Neural cell (in vitro differentiated cells): ENCODE measurements around the gene PLEKHD1.

ENCODE experiments used
- EP300 ChIP-seq: fragments of 450-650 bp; conservative IDR thresholded peaks from 2 replicates; pipeline ENCODE4 v1.6.1; 2014; ENCODE audit warnings: antibody characterized with exemption, mild to moderate bottlenecking, moderate library complexity; ENCODE audit not compliant: poor library complexity, severe bottlenecking
- EZH2 ChIP-seq: fragments of 200-600, 300-800 bp; shearing (Covaris generic), sonication (generic); IDR thresholded peaks from 2 replicates; pipeline ENCODE4 v1.6.1; 2014; ENCODE audit warnings: antibody characterized with exemption, low read length, borderline replicate concordance, mild to moderate bottlenecking; ENCODE audit not compliant: insufficient read depth, poor library complexity, severe bottlenecking
- MXI1 ChIP-seq: fragments of 450-650 bp; conservative IDR thresholded peaks from 2 replicates; pipeline ENCODE4 v1.6.1; 2014; ENCODE audit warnings: antibody characterized with exemption, mild to moderate bottlenecking; ENCODE audit not compliant: poor library complexity, severe bottlenecking
- POLR2AphosphoS5 ChIP-seq: IDR thresholded peaks from 2 replicates; pipeline ENCODE4 v1.6.1; 2012
- SMC3 ChIP-seq: fragments of 450-650 bp; conservative IDR thresholded peaks from 2 replicates; pipeline ENCODE4 v1.6.1; 2014; ENCODE audit warnings: antibody characterized with exemption, mild to moderate bottlenecking, moderate library complexity; ENCODE audit not compliant: poor library complexity
- TAF1 ChIP-seq: IDR thresholded peaks from 2 replicates; pipeline ENCODE4 v1.6.1; 2012; ENCODE audit warnings: low read depth
- TF ChIP-seq, protein P1 (sequence below): fragments of 450-650 bp; IDR thresholded peaks from 2 replicates; pipeline ENCODE4 v1.5.1; 2014; ENCODE audit warnings: antibody characterized with exemption, mild to moderate bottlenecking, moderate library complexity; ENCODE audit not compliant: poor library complexity, severe bottlenecking
- TF ChIP-seq, protein P2 (sequence below): IDR thresholded peaks from 2 replicates; pipeline ENCODE4 v1.6.1; 2012; ENCODE audit warnings: borderline replicate concordance

DNA sequence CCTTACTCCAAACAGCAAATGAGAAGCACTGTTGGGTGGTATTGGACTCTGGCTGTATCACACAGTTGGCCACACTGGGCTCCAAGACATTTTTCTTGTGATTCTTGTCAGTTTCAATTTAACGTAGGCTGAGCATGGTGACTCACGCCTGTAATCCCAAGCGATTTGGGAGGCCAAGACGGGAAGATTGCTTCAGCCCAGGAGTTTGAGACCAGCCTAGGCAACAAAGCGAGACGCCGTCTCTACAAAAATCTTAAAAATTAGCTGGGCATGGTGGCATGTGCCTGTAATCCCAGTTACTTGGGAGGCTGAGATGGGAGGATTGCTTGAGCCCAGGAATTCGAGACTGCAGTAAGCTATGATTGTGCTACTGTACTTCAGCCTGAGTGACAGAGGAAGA, 35.3 kb upstream of the PLEKHD1 start:
- no peak for TF ChIP-seq EZH2
- no peak for TF ChIP-seq POLR2AphosphoS5
- no peak for TF ChIP-seq EP300
- TF ChIP-seq, protein P1, sequence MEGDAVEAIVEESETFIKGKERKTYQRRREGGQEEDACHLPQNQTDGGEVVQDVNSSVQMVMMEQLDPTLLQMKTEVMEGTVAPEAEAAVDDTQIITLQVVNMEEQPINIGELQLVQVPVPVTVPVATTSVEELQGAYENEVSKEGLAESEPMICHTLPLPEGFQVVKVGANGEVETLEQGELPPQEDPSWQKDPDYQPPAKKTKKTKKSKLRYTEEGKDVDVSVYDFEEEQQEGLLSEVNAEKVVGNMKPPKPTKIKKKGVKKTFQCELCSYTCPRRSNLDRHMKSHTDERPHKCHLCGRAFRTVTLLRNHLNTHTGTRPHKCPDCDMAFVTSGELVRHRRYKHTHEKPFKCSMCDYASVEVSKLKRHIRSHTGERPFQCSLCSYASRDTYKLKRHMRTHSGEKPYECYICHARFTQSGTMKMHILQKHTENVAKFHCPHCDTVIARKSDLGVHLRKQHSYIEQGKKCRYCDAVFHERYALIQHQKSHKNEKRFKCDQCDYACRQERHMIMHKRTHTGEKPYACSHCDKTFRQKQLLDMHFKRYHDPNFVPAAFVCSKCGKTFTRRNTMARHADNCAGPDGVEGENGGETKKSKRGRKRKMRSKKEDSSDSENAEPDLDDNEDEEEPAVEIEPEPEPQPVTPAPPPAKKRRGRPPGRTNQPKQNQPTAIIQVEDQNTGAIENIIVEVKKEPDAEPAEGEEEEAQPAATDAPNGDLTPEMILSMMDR, result no peak
- no peak for TF ChIP-seq SMC3
- TF ChIP-seq MXI1, result no peak
- no peak for TF ChIP-seq TAF1
- TF ChIP-seq, protein P2, sequence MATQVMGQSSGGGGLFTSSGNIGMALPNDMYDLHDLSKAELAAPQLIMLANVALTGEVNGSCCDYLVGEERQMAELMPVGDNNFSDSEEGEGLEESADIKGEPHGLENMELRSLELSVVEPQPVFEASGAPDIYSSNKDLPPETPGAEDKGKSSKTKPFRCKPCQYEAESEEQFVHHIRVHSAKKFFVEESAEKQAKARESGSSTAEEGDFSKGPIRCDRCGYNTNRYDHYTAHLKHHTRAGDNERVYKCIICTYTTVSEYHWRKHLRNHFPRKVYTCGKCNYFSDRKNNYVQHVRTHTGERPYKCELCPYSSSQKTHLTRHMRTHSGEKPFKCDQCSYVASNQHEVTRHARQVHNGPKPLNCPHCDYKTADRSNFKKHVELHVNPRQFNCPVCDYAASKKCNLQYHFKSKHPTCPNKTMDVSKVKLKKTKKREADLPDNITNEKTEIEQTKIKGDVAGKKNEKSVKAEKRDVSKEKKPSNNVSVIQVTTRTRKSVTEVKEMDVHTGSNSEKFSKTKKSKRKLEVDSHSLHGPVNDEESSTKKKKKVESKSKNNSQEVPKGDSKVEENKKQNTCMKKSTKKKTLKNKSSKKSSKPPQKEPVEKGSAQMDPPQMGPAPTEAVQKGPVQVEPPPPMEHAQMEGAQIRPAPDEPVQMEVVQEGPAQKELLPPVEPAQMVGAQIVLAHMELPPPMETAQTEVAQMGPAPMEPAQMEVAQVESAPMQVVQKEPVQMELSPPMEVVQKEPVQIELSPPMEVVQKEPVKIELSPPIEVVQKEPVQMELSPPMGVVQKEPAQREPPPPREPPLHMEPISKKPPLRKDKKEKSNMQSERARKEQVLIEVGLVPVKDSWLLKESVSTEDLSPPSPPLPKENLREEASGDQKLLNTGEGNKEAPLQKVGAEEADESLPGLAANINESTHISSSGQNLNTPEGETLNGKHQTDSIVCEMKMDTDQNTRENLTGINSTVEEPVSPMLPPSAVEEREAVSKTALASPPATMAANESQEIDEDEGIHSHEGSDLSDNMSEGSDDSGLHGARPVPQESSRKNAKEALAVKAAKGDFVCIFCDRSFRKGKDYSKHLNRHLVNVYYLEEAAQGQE, result no peak
